Hepatocyte (in vitro differentiated cells): Measurements from ENCODE around the gene ASCC2. TPM values are rescaled to one million over a fixed set of nuclear protein-coding genes. Genes with fewer than 3 reads are reported as not detected.

Experiments
- DNase-seq: peaks from one replicate; pipeline ENCODE4 v3.0.0-alpha.2; 2016; ENCODE audit warnings: low spot score
- H2AFZ ChIP-seq: fragments of 200-600 bp; sonication (generic); 2 replicates; pipeline ENCODE4 v1.6.0; 2016; ENCODE audit warnings: antibody characterized with exemption, mild to moderate bottlenecking
- H3K27ac ChIP-seq: fragments of 200-600 bp; sonication (generic); 2 replicates; pipeline ENCODE4 v1.5.1; 2016; ENCODE audit warnings: mild to moderate bottlenecking
- H3K27me3 ChIP-seq: fragments of 200-600 bp; sonication (generic); 2 replicates; pipeline ENCODE4 v1.6.1; 2016
- H3K36me3 ChIP-seq: fragments of 200-600 bp; sonication (generic); replicated peaks from 2 replicates; pipeline ENCODE4 v1.5.1; 2016; ENCODE audit warnings: low read depth; ENCODE audit not compliant: insufficient read depth
- H3K4me1 ChIP-seq: fragments of 200-600 bp; sonication (generic); 2 replicates; pipeline ENCODE4 v1.5.1; 2016; ENCODE audit warnings: mild to moderate bottlenecking, moderate library complexity; ENCODE audit not compliant: insufficient read depth
- H3K4me2 ChIP-seq: fragments of 200-600 bp; sonication (generic); 2 replicates; pipeline ENCODE4 v1.6.0; 2016
- H3K4me3 ChIP-seq: fragments of 200-600 bp; sonication (generic); 2 replicates; pipeline ENCODE4 v1.5.1; 2016; ENCODE audit warnings: mild to moderate bottlenecking
- H3K79me2 ChIP-seq: fragments of 200-600 bp; sonication (generic); 2 replicates; pipeline ENCODE4 v1.6.0; 2017; ENCODE audit warnings: mild to moderate bottlenecking
- H3K9me2 ChIP-seq: fragments of 200-600 bp; sonication (generic); replicated peaks from 2 replicates; pipeline ENCODE4 v1.6.0; 2017; ENCODE audit warnings: mild to moderate bottlenecking; ENCODE audit not compliant: insufficient read depth
- H3K9me3 ChIP-seq: fragments of 200-600 bp; sonication (generic); 2 replicates; pipeline ENCODE4 v1.5.1; 2016; ENCODE audit warnings: low read depth, mild to moderate bottlenecking
- H4K20me1 ChIP-seq: fragments of 200-600 bp; sonication (generic); 2 replicates; pipeline ENCODE4 v1.6.0; 2016; ENCODE audit warnings: mild to moderate bottlenecking; ENCODE audit not compliant: insufficient read depth, poor library complexity, severe bottlenecking
- EZH2 ChIP-seq: fragments of 200-600 bp; sonication (generic); IDR thresholded peaks from 2 replicates; pipeline ENCODE4 v1.6.1; 2016; ENCODE audit warnings: antibody characterized with exemption, mild to moderate bottlenecking, borderline replicate concordance
- EZH2phosphoT487 ChIP-seq: fragments of 200-600 bp; sonication (generic); IDR thresholded peaks from one replicate; pipeline ENCODE4 v1.6.1; 2018; ENCODE audit warnings: antibody characterized with exemption, mild to moderate bottlenecking, low read depth, moderate library complexity; ENCODE audit not compliant: unreplicated experiment, severe bottlenecking
- WGBS: methylation state at CpG from one replicate; pipeline ENCODE4 v1.1.6; 2016; ENCODE audit warnings: low lambda C conversion rate; ENCODE audit errors: missing lambda C conversion rate; 5-methylcytosine and 5-hydroxymethylcytosine counted together
- polyA plus RNA-seq: library from polyadenylated mRNA; unstranded; fragments of >200 nt; fragmentation: Nextera tagmentation; extraction: Ambion mirVana; gene quantifications from 2 replicates; pipeline ENCODE4 v1.2.1, GENCODE V29; 2016
- total RNA-seq: library from RNA; depleted of rRNA; stranded (reverse); fragments of >200 nt; gene quantifications from 2 replicates; pipeline ENCODE4 v1.2.3, GENCODE V29; 2014
- TF ChIP-seq, protein P1 (sequence below): fragments of 200-600 bp; sonication (generic); IDR thresholded peaks from 2 replicates; pipeline ENCODE4 v1.5.1; 2016; ENCODE audit warnings: antibody characterized with exemption, mild to moderate bottlenecking; ENCODE audit not compliant: poor library complexity

Gene ASCC2
- total and polyA plus RNA-seq, 2 experiments from 2014 or later: 25.9 to 54.8 TPM

- Histone ChIP-seq H3K27ac (no peak overlapping the region), H3K4me1 (peaks cover 9% of the 10 kb centered on the region), H3K36me3 (no peaks in the 10 kb centered on the region), H3K9me2 (no peaks in the 10 kb centered on the region), H3K27me3 (no peaks in the 10 kb centered on the region), H4K20me1 (no peaks in the 10 kb centered on the region), H2AFZ (no peak overlapping the region), H3K4me2 (no peak overlapping the region), H3K4me3 (no peak overlapping the region), H3K79me2 (no peaks in the 10 kb centered on the region), H3K9me3 (no peaks in the 10 kb centered on the region)
- no peak for TF ChIP-seq EZH2
- TF ChIP-seq, protein P1, sequence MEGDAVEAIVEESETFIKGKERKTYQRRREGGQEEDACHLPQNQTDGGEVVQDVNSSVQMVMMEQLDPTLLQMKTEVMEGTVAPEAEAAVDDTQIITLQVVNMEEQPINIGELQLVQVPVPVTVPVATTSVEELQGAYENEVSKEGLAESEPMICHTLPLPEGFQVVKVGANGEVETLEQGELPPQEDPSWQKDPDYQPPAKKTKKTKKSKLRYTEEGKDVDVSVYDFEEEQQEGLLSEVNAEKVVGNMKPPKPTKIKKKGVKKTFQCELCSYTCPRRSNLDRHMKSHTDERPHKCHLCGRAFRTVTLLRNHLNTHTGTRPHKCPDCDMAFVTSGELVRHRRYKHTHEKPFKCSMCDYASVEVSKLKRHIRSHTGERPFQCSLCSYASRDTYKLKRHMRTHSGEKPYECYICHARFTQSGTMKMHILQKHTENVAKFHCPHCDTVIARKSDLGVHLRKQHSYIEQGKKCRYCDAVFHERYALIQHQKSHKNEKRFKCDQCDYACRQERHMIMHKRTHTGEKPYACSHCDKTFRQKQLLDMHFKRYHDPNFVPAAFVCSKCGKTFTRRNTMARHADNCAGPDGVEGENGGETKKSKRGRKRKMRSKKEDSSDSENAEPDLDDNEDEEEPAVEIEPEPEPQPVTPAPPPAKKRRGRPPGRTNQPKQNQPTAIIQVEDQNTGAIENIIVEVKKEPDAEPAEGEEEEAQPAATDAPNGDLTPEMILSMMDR: no peak
- no peak for TF ChIP-seq EZH2phosphoT487
- WGBS: 96% methylated on average over 27 of the region's 27 CpGs
- DNase-seq: no peak
Measured at GRCh38 chr22:29788339-29789279, 49.5 kb downstream of the ASCC2 start.

GRCh38 chr22:29787371-29787980, 50.6 kb downstream of the ASCC2 start:
- no peaks in the 10 kb centered on the region for H3K36me3 ChIP-seq
- H3K4me2 ChIP-seq: no peak overlapping the region
- peaks cover 9% of the 10 kb centered on the region for H3K4me1 ChIP-seq
- no peaks in the 10 kb centered on the region for H3K9me3 ChIP-seq
- TF ChIP-seq, protein P1: no peak
- TF ChIP-seq EZH2phosphoT487: no peak
- TF ChIP-seq EZH2: no peak
- no peak overlapping the region for H2AFZ ChIP-seq
- 55% methylated on average over 9 of the region's 9 CpGs for WGBS
- no peaks in the 10 kb centered on the region for H3K27me3 ChIP-seq
- no peaks in the 10 kb centered on the region for H3K79me2 ChIP-seq
- H3K9me2 ChIP-seq: no peaks in the 10 kb centered on the region
- no peak overlapping the region for H3K27ac ChIP-seq
- H4K20me1 ChIP-seq: no peaks in the 10 kb centered on the region
- no peak overlapping the region for H3K4me3 ChIP-seq
- peak; percentile 32 for DNase-seq

DNA sequence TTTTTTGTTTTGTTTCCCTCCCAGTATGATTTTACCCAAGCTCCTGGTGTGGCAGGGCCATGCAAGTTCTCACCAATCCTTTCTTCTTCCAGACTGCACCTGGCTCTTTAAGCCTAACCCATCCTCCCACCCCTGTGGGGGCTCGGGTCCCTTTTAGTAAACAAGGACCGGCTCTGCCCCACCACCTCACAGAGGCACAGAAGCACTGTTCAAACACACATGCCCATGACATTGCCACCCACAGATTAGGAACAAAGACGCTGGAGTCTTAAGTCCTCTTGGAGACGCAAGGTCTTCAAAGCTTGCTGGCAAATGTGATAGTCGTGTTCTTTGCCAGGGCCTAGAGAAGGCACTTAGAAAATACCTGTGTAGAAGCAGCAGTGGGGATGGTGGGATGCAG, 52.0 kb downstream of the ASCC2 start:
- no peaks in the 10 kb centered on the region for H3K9me2 ChIP-seq
- TF ChIP-seq EZH2: no peak
- TF ChIP-seq EZH2phosphoT487: no peak
- TF ChIP-seq, protein P1: no peak
- peaks cover 18% of the 10 kb centered on the region for H3K4me1 ChIP-seq
- H2AFZ ChIP-seq: no peak overlapping the region
- H3K79me2 ChIP-seq: no peaks in the 10 kb centered on the region
- no peak for DNase-seq
- 40% methylated on average over 5 of the region's 5 CpGs for WGBS
- no peaks in the 10 kb centered on the region for H3K9me3 ChIP-seq
- H3K27ac ChIP-seq: no peak overlapping the region
- H3K36me3 ChIP-seq: no peaks in the 10 kb centered on the region
- H3K4me3 ChIP-seq: no peak overlapping the region
- no peaks in the 10 kb centered on the region for H4K20me1 ChIP-seq
- no peaks in the 10 kb centered on the region for H3K27me3 ChIP-seq
- no peak overlapping the region for H3K4me2 ChIP-seq
